GM12878 (cell line): ENCODE measurements around the gene STRIP2. TPM values are rescaled to one million over a fixed set of nuclear protein-coding genes. Genes with fewer than 3 reads are reported as not detected.

Source experiments
- EP300 ChIP-seq, 2 experiments: fragments of 150-350 bp in 1 of 2; IDR thresholded peaks; 2 replicates each; pipeline ENCODE4 v1.6.1; 2011 to 2012; ENCODE audit warnings: low read depth in 2 of 2, low read length in 2 of 2, borderline replicate concordance in 1 of 2, improper control_type of control experiment in 1 of 2, inconsistent platforms in 1 of 2; ENCODE audit not compliant: control insufficient read depth in 1 of 2
- ESRRA ChIP-seq: IDR thresholded peaks from 2 replicates; pipeline ENCODE4 v1.6.1; 2012; ENCODE audit warnings: mild to moderate bottlenecking, low read length, improper control_type of control experiment
- FOXK2 ChIP-seq: fragments of 450-650 bp; IDR thresholded peaks from 2 replicates; pipeline ENCODE4 v1.6.1; 2017; ENCODE audit warnings: mild to moderate bottlenecking, moderate library complexity
- HDAC6 ChIP-seq: fragments of 200-600 bp; sonication (generic); IDR thresholded peaks from one replicate; pipeline ENCODE4 v1.8.0; 2017; ENCODE audit warnings: antibody characterized with exemption; ENCODE audit not compliant: unreplicated experiment
- NR2C2 ChIP-seq: IDR thresholded peaks from 2 replicates; pipeline ENCODE4 v1.6.1; 2011; ENCODE audit warnings: borderline replicate concordance, low read depth; ENCODE audit not compliant: control insufficient read depth, insufficient read length
- REST ChIP-seq: IDR thresholded peaks from 2 replicates; pipeline ENCODE4 v1.6.1; 2012; ENCODE audit warnings: mild to moderate bottlenecking, low read depth, low read length
- ZBED1 ChIP-seq: IDR thresholded peaks from 2 replicates; pipeline ENCODE4 v1.6.1; 2016; ENCODE audit warnings: borderline replicate concordance
- ZNF274 ChIP-seq: IDR thresholded peaks from one replicate; pipeline ENCODE4 v1.8.0; 2011; ENCODE audit not compliant: insufficient read length, insufficient read depth
- polyA plus RNA-seq, 11 experiments: library from polyadenylated mRNA; depleted of rRNA in 4 of 11; unstranded in 6 of 11; stranded (reverse) in 5 of 11; fragments of >200 nt; fragmentation: Nextera tagmentation in 4 of 11; fragmentation: Illumina TruSeq in 1 of 11; extraction: Ambion mirVana in 4 of 11; extraction: Trizol in 1 of 11; gene quantifications; 1 replicate in 1 of 11; 2 replicates in 10 of 11; pipeline versions ENCODE4 v1.2.1 to v1.2.3, GENCODE V29; 2011 to 2016; ENCODE audit warnings: inconsistent platforms in 2 of 11, missing spikeins in 2 of 11, low read depth in 1 of 11
- total RNA-seq, 4 experiments: library from RNA; depleted of rRNA in 3 of 4; stranded (reverse); fragments of >200 nt in 3 of 4; fragmentation: Illumina TruSeq in 1 of 4; extraction: Trizol in 1 of 4; gene quantifications; 2 replicates each; pipeline versions ENCODE4 v1.2.1 to v1.2.3, GENCODE V29; 2013 to 2021
- TF ChIP-seq, protein P1 (sequence below): fragments of 450-650 bp; IDR thresholded peaks from 2 replicates; pipeline ENCODE4 v1.6.1; 2016; ENCODE audit warnings: mild to moderate bottlenecking
- TF ChIP-seq, protein P2 (sequence below): IDR thresholded peaks from 2 replicates; pipeline ENCODE4 v1.6.1; 2011; ENCODE audit warnings: low read depth, low read length, improper control_type of control experiment, borderline replicate concordance

Gene STRIP2
- total and polyA plus RNA-seq, 10 of the 15 experiments (the other 5 are each of a cell fraction or from before 2014, with no cell fraction given), result 0.48 to 5.8 (median 1.8) TPM

DNA sequence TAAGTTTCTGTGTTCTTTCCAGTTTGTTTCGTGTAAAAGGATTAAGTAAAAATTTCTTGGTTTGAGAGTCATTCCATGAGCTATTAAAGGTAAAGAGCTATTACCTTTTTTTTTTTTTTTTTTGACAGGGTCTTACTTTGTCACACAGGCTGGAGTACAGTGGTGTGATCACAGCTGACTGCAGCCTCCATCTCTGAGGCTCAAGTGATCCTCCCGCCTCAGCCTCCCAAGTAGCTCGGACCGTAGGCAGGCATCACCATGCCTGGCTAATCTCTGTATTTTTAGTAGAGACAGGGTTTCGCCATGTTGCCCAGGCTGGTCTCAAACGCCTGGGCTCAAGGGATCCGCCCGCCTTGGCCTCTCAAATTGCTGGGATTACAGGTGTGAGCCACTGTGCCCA, 69.5 kb downstream of the STRIP2 start (continued):
- TF ChIP-seq REST (no peak), NR2C2 (no peak), EP300 (IDR thresholded peaks at IDR 0.05; ENCODE audit: borderline replicate concordance in 1 of 2, control insufficient read depth in 1 of 2, low read depth in 2 of 2, low read length in 2 of 2) (no peak), FOXK2 (no peak), ESRRA (no peak), ZBED1 (no peak), HDAC6 (no peak), ZNF274 (no peak)
- TF ChIP-seq, protein P1, sequence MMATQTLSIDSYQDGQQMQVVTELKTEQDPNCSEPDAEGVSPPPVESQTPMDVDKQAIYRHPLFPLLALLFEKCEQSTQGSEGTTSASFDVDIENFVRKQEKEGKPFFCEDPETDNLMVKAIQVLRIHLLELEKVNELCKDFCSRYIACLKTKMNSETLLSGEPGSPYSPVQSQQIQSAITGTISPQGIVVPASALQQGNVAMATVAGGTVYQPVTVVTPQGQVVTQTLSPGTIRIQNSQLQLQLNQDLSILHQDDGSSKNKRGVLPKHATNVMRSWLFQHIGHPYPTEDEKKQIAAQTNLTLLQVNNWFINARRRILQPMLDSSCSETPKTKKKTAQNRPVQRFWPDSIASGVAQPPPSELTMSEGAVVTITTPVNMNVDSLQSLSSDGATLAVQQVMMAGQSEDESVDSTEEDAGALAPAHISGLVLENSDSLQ, result no peak
- TF ChIP-seq, protein P2, sequence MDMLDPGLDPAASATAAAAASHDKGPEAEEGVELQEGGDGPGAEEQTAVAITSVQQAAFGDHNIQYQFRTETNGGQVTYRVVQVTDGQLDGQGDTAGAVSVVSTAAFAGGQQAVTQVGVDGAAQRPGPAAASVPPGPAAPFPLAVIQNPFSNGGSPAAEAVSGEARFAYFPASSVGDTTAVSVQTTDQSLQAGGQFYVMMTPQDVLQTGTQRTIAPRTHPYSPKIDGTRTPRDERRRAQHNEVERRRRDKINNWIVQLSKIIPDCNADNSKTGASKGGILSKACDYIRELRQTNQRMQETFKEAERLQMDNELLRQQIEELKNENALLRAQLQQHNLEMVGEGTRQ, result no peak
